ENCODE results near the gene AKT2.

DNA sequence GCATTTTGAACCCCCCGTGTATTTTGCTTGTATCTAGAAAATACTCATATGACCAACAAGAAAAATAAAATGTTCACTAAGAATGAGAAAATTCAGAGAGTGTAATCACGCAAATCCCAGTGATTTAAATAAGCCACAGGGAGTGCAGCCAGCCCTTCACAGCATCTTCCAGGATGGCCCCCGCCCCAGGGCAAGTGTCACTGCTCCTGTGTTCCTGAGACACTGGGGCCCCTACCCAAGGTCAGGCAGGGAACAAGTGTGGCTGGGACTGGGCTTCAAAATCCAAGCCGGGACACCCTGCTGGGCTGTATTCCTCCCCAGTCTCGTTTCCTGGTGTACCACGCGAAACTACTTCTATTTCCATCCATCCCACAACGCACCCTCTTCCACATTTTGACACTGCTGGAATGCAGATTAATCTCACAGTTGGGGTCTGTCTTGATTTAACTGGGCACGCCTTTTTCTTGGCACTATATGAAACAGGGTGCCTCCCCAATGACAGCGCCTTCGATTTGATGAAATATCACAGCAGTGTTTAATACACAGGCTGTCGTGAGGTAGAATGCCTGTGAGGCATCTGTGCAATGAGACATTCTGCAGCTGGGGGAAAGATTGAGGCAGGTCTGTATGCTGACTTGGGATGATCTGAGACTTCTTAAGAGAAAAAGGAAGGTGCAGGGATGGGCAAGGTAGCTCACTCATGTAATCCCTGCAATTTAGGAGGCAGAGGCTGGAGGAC, 40.4 kb downstream of the AKT2 start:
- no peak for TF ChIP-seq POLR2AphosphoS5 (IDR thresholded peaks at IDR 0.05)
- TF ChIP-seq, protein P1, sequence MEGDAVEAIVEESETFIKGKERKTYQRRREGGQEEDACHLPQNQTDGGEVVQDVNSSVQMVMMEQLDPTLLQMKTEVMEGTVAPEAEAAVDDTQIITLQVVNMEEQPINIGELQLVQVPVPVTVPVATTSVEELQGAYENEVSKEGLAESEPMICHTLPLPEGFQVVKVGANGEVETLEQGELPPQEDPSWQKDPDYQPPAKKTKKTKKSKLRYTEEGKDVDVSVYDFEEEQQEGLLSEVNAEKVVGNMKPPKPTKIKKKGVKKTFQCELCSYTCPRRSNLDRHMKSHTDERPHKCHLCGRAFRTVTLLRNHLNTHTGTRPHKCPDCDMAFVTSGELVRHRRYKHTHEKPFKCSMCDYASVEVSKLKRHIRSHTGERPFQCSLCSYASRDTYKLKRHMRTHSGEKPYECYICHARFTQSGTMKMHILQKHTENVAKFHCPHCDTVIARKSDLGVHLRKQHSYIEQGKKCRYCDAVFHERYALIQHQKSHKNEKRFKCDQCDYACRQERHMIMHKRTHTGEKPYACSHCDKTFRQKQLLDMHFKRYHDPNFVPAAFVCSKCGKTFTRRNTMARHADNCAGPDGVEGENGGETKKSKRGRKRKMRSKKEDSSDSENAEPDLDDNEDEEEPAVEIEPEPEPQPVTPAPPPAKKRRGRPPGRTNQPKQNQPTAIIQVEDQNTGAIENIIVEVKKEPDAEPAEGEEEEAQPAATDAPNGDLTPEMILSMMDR (IDR thresholded peaks at IDR 0.05), result no peak

Data from gastroesophageal sphincter (tissue), 3 donors.